Medulla oblongata (tissue), 1 donor: ENCODE measurements around the gene TXN.
"Not testable (repeated sequence)": the region's sequence is repeated elsewhere in the genome, so short reads cannot be mapped to it uniquely, and the experiment has no call there.

Experiments used
- DNase-seq: peaks from one replicate; pipeline ENCODE4 v3.0.0-alpha.2; 2015; ENCODE audit errors: extremely low spot score

TXN gene

GRCh38 chr9:110208031-110208430, 48.3 kb downstream of the TXN start, which contains the start of gene C9orf152:
Gene C9orf152 (minus strand): TSS chr9:110208159. CDS start chr9:110207579, 580 bp downstream.
- no peak for DNase-seq

- DNase-seq: no peak
These were observed 49.2 kb downstream of the TXN start for GRCh38 chr9:110207071-110207641.

GRCh38 chr9:110206389-110206788, 49.9 kb downstream of the TXN start:
- DNase-seq: no peak

GRCh38 chr9:110205612-110206011, 50.7 kb downstream of the TXN start:
- DNase-seq: not testable (repeated sequence)

GRCh38 chr9:110202232-110202631, 54.1 kb downstream of the TXN start:
- no peak for DNase-seq

- no peak for DNase-seq
These were observed 56.7 kb downstream of the TXN start for GRCh38 chr9:110199643-110200042.

- no peak for DNase-seq
These were observed 58.0 kb downstream of the TXN start for GRCh38 chr9:110198357-110198756.

GRCh38 chr9:110197330-110198187, 58.7 kb downstream of the TXN start:
- no peak for DNase-seq

- not testable (repeated sequence) for DNase-seq
These were observed 60.2 kb downstream of the TXN start for GRCh38 chr9:110196084-110196499.
